HEK293 (cell line): ENCODE measurements around the gene CXCR4.

ENCODE experiments used
- CTCF ChIA-PET: fragments of 350-600 bp; formaldehyde crosslinking; extraction: SDS; loops from one replicate; lab custom pipeline; 2021; ENCODE audit warnings: antibody characterized with exemption; lab: Yijun Ruan, JAX
- POLR2A ChIA-PET: fragments of 300-600 bp; formaldehyde crosslinking; extraction: SDS; loops from one replicate; lab custom pipeline; 2020; ENCODE audit warnings: antibody characterized with exemption, inconsistent platforms; lab: Yijun Ruan, JAX
- H3K27ac ChIP-seq: fragments of 200-500 bp; sonication (Bioruptor generic); 2 replicates; pipeline ENCODE4 v1.5.1; 2014; ENCODE audit warnings: low read depth, low read length, control low read depth, inconsistent platforms; ENCODE audit errors: extremely low read depth
- H3K36me3 ChIP-seq, 2 experiments: fragments of 200-500 bp in 1 of 2; sonication (Bioruptor generic) in 1 of 2; 1 replicate in 1 of 2; 2 replicates in 1 of 2; pipeline ENCODE4 v1.5.1; 2014 to 2017; ENCODE audit warnings: inconsistent platforms in 2 of 2, low read length in 2 of 2; ENCODE audit not compliant: control insufficient read depth in 2 of 2, insufficient read depth in 1 of 2
- H3K4me1 ChIP-seq: fragments of 200-500 bp; sonication (Bioruptor generic); 2 replicates; pipeline ENCODE4 v1.5.1; 2014; ENCODE audit warnings: mild to moderate bottlenecking, low read length, inconsistent platforms; ENCODE audit not compliant: control insufficient read depth, insufficient read depth
- H3K4me3 ChIP-seq: 2 replicates; pipeline ENCODE4 v1.5.1; 2011; ENCODE audit warnings: low read depth, mild to moderate bottlenecking, control low read depth, low read length, moderate library complexity
- H3K9me3 ChIP-seq: fragments of 200-500 bp; sonication (Bioruptor generic); 2 replicates; pipeline ENCODE4 v1.5.1; 2014; ENCODE audit warnings: low read depth, low read length, inconsistent platforms; ENCODE audit not compliant: control insufficient read depth, insufficient read depth
- SCRT1 ChIP-seq: fragments of 450-650 bp; formaldehyde crosslinking; IDR thresholded peaks from 2 replicates; pipeline ENCODE4 v1.5.1; 2016; ENCODE audit warnings: missing biosample characterization, missing genetic modification characterization, borderline replicate concordance
- ZBTB17 ChIP-seq: fragments of 450-650 bp; formaldehyde crosslinking; IDR thresholded peaks from 2 replicates; pipeline ENCODE4 v1.5.1; 2016; ENCODE audit warnings: missing biosample characterization, missing genetic modification characterization
- ZNF449 ChIP-seq: fragments of 450-650 bp; formaldehyde crosslinking; IDR thresholded peaks from 2 replicates; pipeline ENCODE4 v1.5.1; 2017; ENCODE audit warnings: missing biosample characterization, mild to moderate bottlenecking, missing genetic modification characterization, moderate library complexity
- ZNF585B ChIP-seq: fragments of 450-650 bp; formaldehyde crosslinking; IDR thresholded peaks from 2 replicates; pipeline ENCODE4 v1.5.1; 2016; ENCODE audit warnings: missing biosample characterization, missing genetic modification characterization
- ZNF596 ChIP-seq: fragments of 450-650 bp; IDR thresholded peaks from 2 replicates; pipeline ENCODE4 v1.5.0; 2018; ENCODE audit warnings: missing biosample characterization, mild to moderate bottlenecking, missing genetic modification characterization, moderate library complexity
- ZNF707 ChIP-seq: fragments of 450-650 bp; formaldehyde crosslinking; IDR thresholded peaks from 2 replicates; pipeline ENCODE4 v1.5.1; 2016; ENCODE audit warnings: missing biosample characterization, missing genetic modification characterization
- ZNF843 ChIP-seq: fragments of 450-650 bp; formaldehyde crosslinking; IDR thresholded peaks from 2 replicates; pipeline ENCODE4 v1.5.1; 2016; ENCODE audit warnings: missing biosample characterization, missing genetic modification characterization

The CXCR4 gene

GRCh38 chr2:136065907-136066306, 52.0 kb downstream of the CXCR4 start:
- H3K9me3 ChIP-seq: no peaks in the 10 kb centered on the region
- no peak overlapping the region for H3K4me3 ChIP-seq
- CTCF ChIA-PET: no interaction called here
- H3K4me1 ChIP-seq: no peaks in the 10 kb centered on the region
- no peak for TF ChIP-seq SCRT1
- no peak for TF ChIP-seq ZNF843
- no peak for TF ChIP-seq ZNF585B (tag by site-specific recombination)
- TF ChIP-seq, all 188 proteins: peak for 0
- POLR2A ChIA-PET: no interaction called here
- H3K36me3 ChIP-seq: no peaks in the 10 kb centered on the region
- H3K27ac ChIP-seq: no peak overlapping the region

GRCh38 chr2:136065384-136065783, 52.6 kb downstream of the CXCR4 start:
- Histone ChIP-seq H3K4me1 (no peaks in the 10 kb centered on the region), H3K9me3 (no peaks in the 10 kb centered on the region), H3K27ac (no peak overlapping the region), H3K4me3 (no peak overlapping the region), H3K36me3 (no peaks in the 10 kb centered on the region)
- TF ChIP-seq ZNF596 (no peak), ZBTB17 (tag by site-specific recombination) (no peak), ZNF707 (tag by site-specific recombination) (no peak), ZNF449 (no peak)
- TF ChIP-seq, all 188 proteins: peak for 0
- ChIA-PET POLR2A (no interaction called here), CTCF (no interaction called here)
